Measurements from ENCODE around the gene PWWP2A.
"Not testable (repeated sequence)": the region's sequence is repeated elsewhere in the genome, so short reads cannot be mapped to it uniquely, and the experiment has no call there.

Gene PWWP2A

DNA sequence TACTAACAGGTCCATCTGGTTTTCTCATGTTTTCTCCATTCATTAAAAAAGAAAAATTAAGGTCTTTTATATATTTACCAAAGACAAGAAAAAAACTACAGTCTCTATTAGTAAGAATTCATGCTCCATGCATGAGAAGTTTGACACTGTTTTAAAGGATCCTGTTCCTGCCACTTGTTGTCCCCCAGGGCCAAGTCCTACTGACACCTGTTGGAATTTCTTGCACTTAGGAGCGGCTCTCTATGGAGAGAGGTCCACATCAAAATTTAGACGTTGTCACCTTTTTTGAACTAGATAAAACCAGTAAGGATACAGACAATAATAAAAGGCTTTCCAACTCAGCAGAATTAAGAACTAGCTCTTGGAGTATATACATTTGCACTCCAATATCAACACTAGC lies 42.3 kb downstream of the PWWP2A start:
- H3K27ac Mint-ChIP-seq = no peak overlapping the region
- no peaks in the 10 kb centered on the region for H3K27me3 Mint-ChIP-seq
- DNase-seq (no peak), ATAC-seq (replicated peaks) (no peak)
- H3K4me1 Mint-ChIP-seq = no peaks in the 10 kb centered on the region
- no peak overlapping the region for H3K4me3 Mint-ChIP-seq
- no peaks in the 10 kb centered on the region for H3K9me3 Mint-ChIP-seq
- peaks cover 4 to 13% of the 10 kb centered on the region in 2 donors for H3K36me3 Mint-ChIP-seq

DNA sequence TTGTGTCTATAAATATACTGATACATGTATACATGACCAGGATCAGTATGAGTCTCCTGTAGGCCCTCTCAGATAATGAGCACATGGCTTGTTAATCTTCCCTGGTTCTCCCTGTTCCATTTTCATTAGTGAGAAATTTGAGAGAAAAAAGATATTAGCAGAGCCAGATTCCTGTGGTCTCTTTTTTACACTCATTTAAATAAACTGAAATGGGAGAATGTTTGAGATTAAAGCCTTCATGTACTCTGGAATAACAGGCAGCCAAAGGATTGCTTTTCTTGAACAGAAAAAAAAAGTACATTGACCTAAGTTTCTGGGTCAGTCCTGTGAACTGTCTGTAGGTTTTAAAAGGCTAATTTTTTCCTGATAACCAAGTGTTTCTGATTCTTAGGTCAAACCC lies 44.2 kb downstream of the PWWP2A start:
- Mint-ChIP-seq H3K9me3 (no peaks in the 10 kb centered on the region), H3K27ac (no peak overlapping the region), H3K36me3 (peaks cover 6 to 17% of the 10 kb centered on the region in 2 donors), H3K4me1 (peaks cover 0 to 4% of the 10 kb centered on the region in 2 donors), H3K27me3 (no peaks in the 10 kb centered on the region), H3K4me3 (no peak overlapping the region)
- DNase-seq (no peak), ATAC-seq (replicated peaks) (no peak)

DNA sequence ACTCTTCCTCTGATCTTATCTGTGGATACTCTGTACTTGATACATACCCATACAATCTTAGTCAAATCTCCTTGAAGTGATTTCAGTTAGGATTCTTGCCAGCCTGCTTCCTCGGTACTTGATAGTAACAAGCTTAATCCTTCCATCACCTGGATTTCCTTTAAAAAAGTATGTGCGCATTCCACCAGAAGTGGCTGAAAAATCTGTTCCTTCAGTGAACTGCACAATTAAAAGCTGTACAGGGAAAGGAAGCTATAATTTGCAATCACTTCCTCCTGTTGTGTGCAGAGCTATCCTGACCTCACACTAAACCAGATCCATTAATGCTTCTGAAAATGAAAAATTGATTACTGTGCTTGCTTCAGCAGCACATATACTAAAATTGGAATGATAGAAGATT lies 47.3 kb downstream of the PWWP2A start:
- H3K9me3 Mint-ChIP-seq = no peaks in the 10 kb centered on the region
- DNase-seq (no peak), ATAC-seq (replicated peaks) (no peak)
- no peak overlapping the region for H3K27ac Mint-ChIP-seq
- no peak overlapping the region for H3K4me3 Mint-ChIP-seq
- H3K4me1 Mint-ChIP-seq = peaks cover 0 to 4% of the 10 kb centered on the region in 2 donors
- H3K27me3 Mint-ChIP-seq = no peaks in the 10 kb centered on the region
- peaks cover 5 to 20% of the 10 kb centered on the region in 2 donors for H3K36me3 Mint-ChIP-seq

DNA sequence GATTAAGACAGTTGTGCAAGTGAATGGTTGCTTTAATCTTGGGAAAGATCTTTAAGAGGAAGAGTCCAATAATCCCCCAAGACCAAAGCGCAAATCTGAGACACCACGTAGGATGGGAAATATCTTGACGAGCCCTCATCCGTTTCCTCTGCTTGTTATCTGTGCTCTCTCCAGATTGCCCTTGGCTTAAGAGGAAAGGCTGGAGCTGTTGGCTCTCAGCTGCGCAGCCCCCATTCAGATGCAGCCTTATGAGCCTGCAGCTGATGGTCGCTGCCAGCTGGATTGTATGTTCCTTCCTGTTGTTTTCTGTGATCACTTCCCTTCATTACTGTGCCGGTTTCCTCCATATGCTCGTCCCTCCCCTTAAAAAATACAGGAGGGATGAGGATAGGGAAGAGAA lies 47.7 kb downstream of the PWWP2A start:
- Mint-ChIP-seq H3K9me3 (no peaks in the 10 kb centered on the region), H3K36me3 (peaks cover 5 to 20% of the 10 kb centered on the region in 2 donors), H3K4me3 (no peak overlapping the region), H3K27me3 (no peaks in the 10 kb centered on the region), H3K27ac (no peak overlapping the region), H3K4me1 (peaks cover 0 to 4% of the 10 kb centered on the region in 2 donors)
- no peak for ATAC-seq (replicated peaks)
- DNase-seq = no peak

DNA sequence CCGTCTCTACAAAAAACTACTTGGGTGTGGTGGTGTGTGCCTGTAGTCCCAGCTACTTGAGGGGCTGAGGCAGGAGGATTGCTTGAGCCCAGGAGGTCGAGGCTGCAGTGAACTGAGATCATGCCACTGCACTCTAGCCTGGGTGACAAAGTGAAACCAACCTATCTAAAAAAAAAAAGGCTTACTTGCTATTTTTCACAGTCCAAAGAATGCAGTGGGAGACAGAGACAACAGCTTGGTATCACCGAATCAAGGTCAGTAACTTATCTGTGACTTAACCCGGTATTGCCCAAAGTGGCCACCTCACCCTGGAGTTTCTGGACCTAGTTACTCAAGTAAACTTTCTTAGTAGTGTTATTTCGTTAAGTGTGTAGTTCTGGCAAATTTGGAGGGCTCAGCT lies 50.1 kb downstream of the PWWP2A start:
- not testable (repeated sequence) for H3K4me1 Mint-ChIP-seq; H3K4me3 Mint-ChIP-seq; ATAC-seq (replicated peaks); H3K9me3 Mint-ChIP-seq; H3K27me3 Mint-ChIP-seq; H3K27ac Mint-ChIP-seq; DNase-seq
- H3K36me3 Mint-ChIP-seq = peaks cover 10 to 29% of the 10 kb centered on the region in 2 donors

DNA sequence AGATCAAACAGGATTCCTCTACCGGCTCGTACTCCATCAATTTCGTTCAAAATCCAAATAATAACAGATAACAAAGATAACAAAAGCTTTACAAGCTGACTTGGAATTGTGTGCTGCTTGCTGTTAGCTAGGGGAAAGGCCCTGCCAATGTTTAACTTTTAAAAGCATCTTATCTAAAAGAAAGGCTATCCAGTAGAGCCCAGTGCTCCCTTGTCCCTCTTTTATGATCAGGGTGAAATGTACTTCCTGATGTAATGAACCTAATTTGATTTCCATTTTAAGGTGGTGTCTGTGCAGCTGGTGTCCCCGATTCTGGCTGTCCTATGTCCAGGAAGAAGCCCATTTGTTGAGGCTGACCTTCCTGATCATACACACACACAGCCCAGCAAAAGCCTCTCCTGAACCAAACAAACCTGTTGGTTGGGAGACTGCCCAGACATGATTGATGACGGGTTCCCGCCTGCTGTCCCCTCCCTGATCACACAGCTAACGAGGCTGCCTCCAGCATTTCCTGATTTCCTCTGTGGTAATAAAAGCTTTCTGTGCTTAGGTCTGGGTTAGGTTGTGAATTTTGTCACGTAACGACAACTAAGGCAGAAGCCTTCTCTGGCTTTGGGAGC lies 54.1 kb downstream of the PWWP2A start:
- no peak for ATAC-seq (replicated peaks)
- Mint-ChIP-seq H3K27me3 (no peaks in the 10 kb centered on the region), H3K9me3 (no peaks in the 10 kb centered on the region), H3K36me3 (peaks cover 19 to 40% of the 10 kb centered on the region in 2 donors), H3K4me1 (peaks cover 0 to 4% of the 10 kb centered on the region in 2 donors), H3K4me3 (no peak overlapping the region), H3K27ac (no peak overlapping the region)
- no peak for DNase-seq

DNA sequence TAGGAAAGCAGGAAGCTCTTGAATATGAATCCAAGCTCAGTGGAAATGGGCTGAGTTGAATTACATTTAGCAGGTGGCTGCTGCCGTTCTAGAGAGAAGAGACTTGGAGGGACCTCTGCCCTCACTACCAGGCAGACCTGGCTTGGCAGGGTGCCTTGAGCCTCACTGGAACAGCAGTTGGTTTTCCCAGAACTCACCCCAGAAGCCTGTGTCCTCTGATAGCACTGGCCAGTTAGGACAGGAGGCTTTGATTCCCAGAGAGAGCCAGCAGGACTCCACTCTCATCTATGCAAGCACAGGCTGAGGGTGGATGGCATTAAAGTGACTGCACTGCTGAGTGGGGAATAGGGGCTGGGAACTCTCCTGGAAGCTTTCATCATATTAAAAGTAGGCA lies 54.8 kb downstream of the PWWP2A start:
- Mint-ChIP-seq H3K4me3 (no peak overlapping the region), H3K4me1 (peaks cover 0 to 4% of the 10 kb centered on the region in 2 donors), H3K27me3 (no peaks in the 10 kb centered on the region), H3K36me3 (peaks cover 18 to 46% of the 10 kb centered on the region in 2 donors), H3K27ac (no peak overlapping the region), H3K9me3 (no peaks in the 10 kb centered on the region)
- no peak for ATAC-seq (replicated peaks)
- no peak for DNase-seq

DNA sequence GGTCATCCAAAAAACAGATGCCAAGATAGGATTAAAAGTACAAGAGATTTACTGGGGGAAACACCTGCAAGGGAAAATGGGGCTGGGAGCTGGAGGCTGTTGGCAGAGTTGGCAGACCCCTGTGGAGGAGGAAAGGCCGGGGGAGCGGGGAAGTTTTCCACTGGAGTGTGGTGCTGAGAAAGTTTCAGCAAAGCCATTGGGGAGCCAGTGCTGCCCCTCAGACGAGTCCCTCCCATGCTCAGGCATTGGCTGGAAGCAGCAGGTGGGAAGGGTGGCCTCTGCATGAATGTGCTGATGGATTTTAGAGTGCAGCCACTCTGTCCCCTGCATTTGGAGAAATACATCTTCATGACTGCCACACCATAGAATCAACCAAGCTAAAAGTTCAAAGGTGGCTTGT lies 57.5 kb downstream of the PWWP2A start:
- H3K4me3 Mint-ChIP-seq = no peak overlapping the region
- no peak for ATAC-seq (replicated peaks)
- no peak for DNase-seq
- no peaks in the 10 kb centered on the region for H3K27me3 Mint-ChIP-seq
- peaks cover 0 to 4% of the 10 kb centered on the region in 2 donors for H3K4me1 Mint-ChIP-seq
- no peaks in the 10 kb centered on the region for H3K9me3 Mint-ChIP-seq
- peaks cover 33 to 59% of the 10 kb centered on the region in 2 donors for H3K36me3 Mint-ChIP-seq
- no peak overlapping the region for H3K27ac Mint-ChIP-seq

DNA sequence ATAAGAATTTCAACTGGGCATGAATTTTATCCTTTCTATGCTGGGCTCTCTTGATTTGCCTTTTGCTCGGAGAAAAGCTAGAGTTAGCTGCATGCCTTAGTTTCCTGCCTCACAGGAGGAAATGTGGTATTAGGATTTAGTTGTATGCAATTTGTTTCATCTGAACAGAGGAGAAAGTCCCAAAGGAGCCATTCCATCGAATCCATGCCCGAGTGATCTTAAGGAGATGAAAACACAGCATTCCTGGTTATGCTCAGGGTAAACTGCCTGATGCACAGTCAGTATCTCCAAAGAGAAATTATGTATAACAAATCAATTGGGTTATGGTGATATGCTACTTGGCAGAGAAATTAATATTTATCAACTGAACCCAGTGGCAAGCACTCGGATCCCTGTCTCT lies 59.2 kb downstream of the PWWP2A start:
- H3K27me3 Mint-ChIP-seq = no peaks in the 10 kb centered on the region
- peaks cover 0 to 4% of the 10 kb centered on the region in 2 donors for H3K4me1 Mint-ChIP-seq
- no peak overlapping the region for H3K4me3 Mint-ChIP-seq
- H3K27ac Mint-ChIP-seq = no peak overlapping the region
- H3K36me3 Mint-ChIP-seq = peaks cover 37 to 68% of the 10 kb centered on the region in 2 donors
- H3K9me3 Mint-ChIP-seq = no peaks in the 10 kb centered on the region
- no peak for ATAC-seq (replicated peaks)
- DNase-seq = no peak

DNA sequence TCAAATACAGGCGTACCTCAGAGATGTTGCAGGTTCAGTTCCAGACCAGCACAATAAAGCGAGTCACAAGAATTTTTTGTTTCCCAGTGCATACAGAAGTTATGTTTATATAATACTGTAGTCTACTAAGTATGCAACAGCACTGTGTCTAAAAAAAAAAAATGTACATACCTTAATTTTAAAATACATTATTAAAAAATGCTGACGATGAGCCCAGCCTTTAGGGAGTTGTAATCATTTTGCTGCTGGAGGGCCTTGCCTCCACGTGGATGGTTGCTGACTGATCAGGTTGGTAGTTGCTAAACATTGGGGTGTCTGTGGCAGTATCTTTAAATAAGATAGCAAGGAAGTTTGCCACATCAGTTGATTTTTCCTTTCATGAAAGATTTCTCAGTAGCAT lies 62.0 kb downstream of the PWWP2A start:
- ATAC-seq (replicated peaks) (no peak), DNase-seq (no peak)
- Mint-ChIP-seq H3K4me1 (peaks cover 0 to 6% of the 10 kb centered on the region in 2 donors), H3K4me3 (no peak overlapping the region), H3K27ac (no peak overlapping the region), H3K36me3 (peaks cover 54 to 80% of the 10 kb centered on the region in 2 donors), H3K27me3 (no peaks in the 10 kb centered on the region), H3K9me3 (no peaks in the 10 kb centered on the region)

DNA sequence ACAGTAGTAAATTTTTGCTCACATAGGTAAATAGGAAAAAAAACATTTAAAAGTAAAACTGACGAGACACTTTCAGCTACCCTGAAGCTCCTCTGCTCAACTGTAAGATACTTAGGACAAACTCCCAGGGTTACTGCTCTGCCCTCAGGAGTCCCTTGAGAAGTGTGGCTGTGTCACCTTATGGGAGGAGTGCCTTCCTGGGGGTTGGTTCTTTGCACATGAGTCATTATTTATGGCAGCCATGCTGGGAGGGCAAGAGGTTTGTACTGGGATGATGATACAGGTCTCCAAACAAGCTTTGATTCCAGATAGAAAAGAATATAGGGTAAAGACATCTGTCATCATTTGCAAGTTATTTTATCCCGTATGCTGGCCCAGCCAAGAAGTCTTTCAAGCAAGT lies 64.4 kb downstream of the PWWP2A start:
- Mint-ChIP-seq H3K27me3 (no peaks in the 10 kb centered on the region), H3K27ac (no peak overlapping the region), H3K36me3 (peaks cover 59 to 81% of the 10 kb centered on the region in 2 donors), H3K9me3 (no peaks in the 10 kb centered on the region), H3K4me3 (no peak overlapping the region), H3K4me1 (peaks cover 0 to 6% of the 10 kb centered on the region in 2 donors)
- ATAC-seq (replicated peaks) (no peak), DNase-seq (no peak)

DNA sequence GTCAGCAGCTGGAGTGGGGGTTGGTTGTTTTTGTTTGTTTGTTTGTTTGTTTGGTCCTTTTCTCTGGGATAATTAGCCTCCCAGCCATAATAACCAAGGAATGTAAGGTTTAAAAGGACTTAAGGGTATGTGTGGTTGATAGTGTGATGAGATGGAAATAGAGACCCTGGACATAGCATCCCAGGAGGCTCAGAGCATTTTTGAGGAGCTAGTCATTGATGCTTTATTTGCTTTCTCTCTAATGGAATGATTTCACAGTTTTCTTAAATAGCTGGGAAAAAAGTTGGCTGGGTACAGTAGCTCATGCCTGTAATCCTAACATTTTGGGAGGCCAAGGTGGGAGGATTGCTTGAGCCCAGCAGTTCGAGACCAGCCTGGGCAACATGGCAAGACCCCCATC lies 65.2 kb downstream of the PWWP2A start:
- DNase-seq (no peak), ATAC-seq (replicated peaks) (no peak)
- Mint-ChIP-seq H3K9me3 (no peaks in the 10 kb centered on the region), H3K27ac (no peak overlapping the region), H3K4me1 (peaks cover 0 to 6% of the 10 kb centered on the region in 2 donors), H3K4me3 (no peak overlapping the region), H3K27me3 (no peaks in the 10 kb centered on the region), H3K36me3 (peaks cover 63 to 82% of the 10 kb centered on the region in 2 donors)

DNA sequence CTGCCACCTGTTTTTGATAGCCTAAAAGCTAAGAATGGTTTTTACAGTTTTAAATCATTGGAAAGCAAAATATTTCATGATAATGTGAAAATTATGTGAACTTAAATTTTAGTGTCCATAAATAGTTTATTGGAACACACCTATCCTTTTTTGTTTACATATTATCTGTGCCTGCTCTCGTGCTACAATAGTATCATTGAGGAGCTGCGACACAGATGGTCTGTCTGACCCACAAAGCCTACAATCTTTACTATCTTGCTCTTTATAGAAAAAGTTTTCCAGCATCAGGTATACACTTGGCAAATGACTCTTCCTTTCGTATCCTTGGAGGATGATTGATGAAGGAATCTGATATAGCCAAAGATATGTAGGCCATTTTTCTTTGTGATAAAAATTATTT lies 70.2 kb downstream of the PWWP2A start:
- H3K27ac Mint-ChIP-seq = no peak overlapping the region
- H3K36me3 Mint-ChIP-seq = peaks cover 48 to 60% of the 10 kb centered on the region in 2 donors
- DNase-seq (no peak), ATAC-seq (replicated peaks) (no peak)
- no peaks in the 10 kb centered on the region for H3K9me3 Mint-ChIP-seq
- no peak overlapping the region for H3K4me3 Mint-ChIP-seq
- H3K4me1 Mint-ChIP-seq = peaks cover 0 to 6% of the 10 kb centered on the region in 2 donors
- no peaks in the 10 kb centered on the region for H3K27me3 Mint-ChIP-seq

DNA sequence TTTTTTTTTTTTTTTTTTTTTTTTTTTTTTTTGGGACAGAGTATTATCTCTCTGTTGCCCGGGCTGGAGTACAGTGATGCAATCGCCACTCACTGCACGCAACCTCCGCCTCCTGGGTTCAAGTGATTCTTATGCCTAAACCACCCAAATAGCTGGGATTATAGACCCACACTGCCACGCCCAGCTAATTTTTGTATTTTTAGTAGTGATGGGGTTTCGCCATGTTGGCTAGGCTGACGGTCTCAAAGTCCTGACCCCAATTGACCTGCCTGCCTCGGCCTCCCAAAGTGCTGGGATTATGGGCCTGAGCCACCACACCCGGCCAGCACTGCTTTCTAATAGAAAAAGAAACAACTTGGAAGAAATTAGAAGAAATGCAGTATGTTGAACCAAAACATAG lies 71.1 kb downstream of the PWWP2A start:
- no peaks in the 10 kb centered on the region for H3K27me3 Mint-ChIP-seq
- DNase-seq (no peak), ATAC-seq (replicated peaks) (no peak)
- no peak overlapping the region for H3K4me3 Mint-ChIP-seq
- H3K27ac Mint-ChIP-seq = no peak overlapping the region
- H3K4me1 Mint-ChIP-seq = peaks cover 0 to 6% of the 10 kb centered on the region in 2 donors
- H3K9me3 Mint-ChIP-seq = no peaks in the 10 kb centered on the region
- H3K36me3 Mint-ChIP-seq = peaks cover 43 to 53% of the 10 kb centered on the region in 2 donors

DNA sequence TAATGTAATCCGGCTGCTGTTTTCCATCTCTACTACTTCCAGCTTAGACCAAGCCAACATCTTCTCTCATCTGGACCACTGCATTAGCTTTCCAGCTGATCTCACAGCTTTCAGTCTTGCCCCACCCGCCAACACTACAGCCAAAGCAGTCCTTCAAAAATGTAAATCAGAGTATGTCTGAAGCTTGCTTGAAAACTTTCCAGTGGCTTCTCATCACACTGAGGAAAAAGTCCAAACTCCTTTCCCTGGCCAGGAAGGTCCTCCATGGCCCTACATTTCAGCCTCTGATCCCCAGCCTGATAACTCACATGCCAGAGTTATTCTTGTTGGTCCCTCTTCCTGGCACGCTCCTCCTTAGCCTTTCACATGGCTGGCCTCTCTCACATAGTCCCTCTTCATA lies 71.8 kb downstream of the PWWP2A start:
- H3K27me3 Mint-ChIP-seq = no peaks in the 10 kb centered on the region
- H3K4me1 Mint-ChIP-seq = no peaks in the 10 kb centered on the region
- H3K36me3 Mint-ChIP-seq = peaks cover 39 to 53% of the 10 kb centered on the region in 2 donors
- no peak overlapping the region for H3K4me3 Mint-ChIP-seq
- ATAC-seq (replicated peaks) = no peak
- DNase-seq = no peak
- no peaks in the 10 kb centered on the region for H3K9me3 Mint-ChIP-seq
- H3K27ac Mint-ChIP-seq = no peak overlapping the region

DNA sequence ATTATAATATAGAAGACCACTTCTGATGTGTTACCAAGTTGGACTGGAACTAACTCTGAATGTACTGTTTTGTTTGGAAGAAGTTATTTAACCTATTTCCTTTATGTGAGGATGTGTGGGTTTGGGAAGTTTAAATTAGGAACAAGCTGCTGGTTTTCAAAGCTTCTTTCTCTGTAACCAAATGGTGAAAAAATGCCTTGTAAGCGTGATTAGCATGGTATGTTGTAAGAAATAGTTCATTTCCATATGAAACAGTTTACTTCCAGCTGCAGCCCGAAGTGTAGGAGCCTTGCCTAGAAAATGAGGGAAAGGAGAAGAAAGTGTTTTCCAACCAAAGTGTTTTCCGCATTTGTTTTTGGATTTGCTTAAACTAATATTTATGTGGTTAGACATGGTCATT lies 74.3 kb downstream of the PWWP2A start:
- DNase-seq (no peak), ATAC-seq (replicated peaks) (no peak)
- Mint-ChIP-seq H3K36me3 (peaks cover 27 to 47% of the 10 kb centered on the region in 2 donors), H3K27me3 (no peaks in the 10 kb centered on the region), H3K9me3 (no peaks in the 10 kb centered on the region), H3K27ac (no peak overlapping the region), H3K4me3 (no peak overlapping the region), H3K4me1 (no peaks in the 10 kb centered on the region)

All from stimulated activated naive B cell treated with anti-CD40 and anti-IgM and Interleukin-4, amounts not matched to agents 10 μg/mL and 1 μg/mL and 100 μg/mL, for 72 hours (primary cell).